Smooth muscle cell (in vitro differentiated cells): ENCODE data around the gene KRTAP17-1. TPM values are rescaled to one million over a fixed set of nuclear protein-coding genes. Genes with fewer than 3 reads are reported as not detected.
"Not testable (repeated sequence)": the region's sequence is repeated elsewhere in the genome, so short reads cannot be mapped to it uniquely, and the experiment has no call there.

ENCODE experiments used
- DNase-seq: peaks from one replicate; lab custom pipeline; 2025; ENCODE audit not compliant: unreplicated experiment; lab: John Stamatoyannopoulos, UW
- H2AFZ ChIP-seq: fragments of 200-600 bp; sonication (generic); 2 replicates; pipeline ENCODE4 v1.6.0; 2016; ENCODE audit warnings: antibody characterized with exemption, low read depth, mild to moderate bottlenecking
- H3F3A ChIP-seq: fragments of 200-600 bp; sonication (generic); 2 replicates; pipeline ENCODE4 v1.6.0; 2017; ENCODE audit warnings: antibody characterized with exemption, low read depth
- H3K27ac ChIP-seq: fragments of 200-600 bp; sonication (generic); 2 replicates; pipeline ENCODE4 v1.5.1; 2016; ENCODE audit warnings: low read depth, mild to moderate bottlenecking
- H3K27me3 ChIP-seq: fragments of 200-600 bp; sonication (generic); 2 replicates; pipeline ENCODE4 v1.6.1; 2016; ENCODE audit warnings: low read depth, mild to moderate bottlenecking
- H3K36me3 ChIP-seq: fragments of 200-600 bp; sonication (generic); 2 replicates; pipeline ENCODE4 v1.5.1; 2016; ENCODE audit warnings: low read depth
- H3K4me1 ChIP-seq: fragments of 200-600 bp; sonication (generic); 2 replicates; pipeline ENCODE4 v1.5.1; 2016; ENCODE audit warnings: low read depth
- H3K4me2 ChIP-seq: fragments of 200-600 bp; sonication (generic); 2 replicates; pipeline ENCODE4 v1.6.0; 2016; ENCODE audit warnings: mild to moderate bottlenecking
- H3K4me3 ChIP-seq: fragments of 200-600 bp; sonication (generic); 2 replicates; pipeline ENCODE4 v1.5.1; 2016; ENCODE audit warnings: mild to moderate bottlenecking
- H3K79me2 ChIP-seq: fragments of 200-600 bp; sonication (generic); 2 replicates; pipeline ENCODE4 v1.6.0; 2016; ENCODE audit warnings: low read depth, mild to moderate bottlenecking
- H3K9ac ChIP-seq: fragments of 200-600 bp; sonication (generic); 2 replicates; pipeline ENCODE4 v1.6.0; 2016; ENCODE audit warnings: low read depth
- H3K9me3 ChIP-seq: fragments of 200-600 bp; sonication (generic); replicated peaks from 2 replicates; pipeline ENCODE4 v1.5.1; 2016; ENCODE audit warnings: low read depth
- H4K20me1 ChIP-seq: fragments of 200-600 bp; sonication (generic); 2 replicates; pipeline ENCODE4 v1.6.0; 2016; ENCODE audit warnings: low read depth
- WGBS: methylation state at CpG from one replicate; pipeline ENCODE4 v1.1.7; 2016; ENCODE audit warnings: low lambda C conversion rate; 5-methylcytosine and 5-hydroxymethylcytosine counted together
- polyA plus RNA-seq: library from polyadenylated mRNA; unstranded; fragments of >200 nt; fragmentation: Nextera tagmentation; extraction: Ambion mirVana; gene quantifications from 2 replicates; pipeline ENCODE4 v1.2.1, GENCODE V29; 2016
- total RNA-seq: library from RNA; depleted of rRNA; stranded (reverse); fragments of >200 nt; gene quantifications from 2 replicates; pipeline ENCODE4 v1.2.3, GENCODE V29; 2014
- TF ChIP-seq, protein P1 (sequence below): fragments of 200-600 bp; sonication (generic); IDR thresholded peaks from 2 replicates; pipeline ENCODE4 v1.5.1; 2017; ENCODE audit warnings: borderline replicate concordance, mild to moderate bottlenecking, antibody characterized with exemption; ENCODE audit not compliant: insufficient read depth, poor library complexity, severe bottlenecking

Gene KRTAP17-1
- total and polyA plus RNA-seq, 2 experiments from 2014 or later, result not detected

- Histone ChIP-seq H3K4me2 (no peak overlapping the region), H3K27ac (no peak overlapping the region), H3K9me3 (no peaks in the 10 kb centered on the region), H2AFZ (no peak overlapping the region), H3K27me3 (no peaks in the 10 kb centered on the region), H3K36me3 (no peaks in the 10 kb centered on the region), H3K4me1 (no peaks in the 10 kb centered on the region), H3K4me3 (no peak overlapping the region), H3F3A (no peaks in the 10 kb centered on the region), H4K20me1 (no peaks in the 10 kb centered on the region), H3K9ac (no peak overlapping the region), H3K79me2 (no peaks in the 10 kb centered on the region)
- TF ChIP-seq, protein P1, sequence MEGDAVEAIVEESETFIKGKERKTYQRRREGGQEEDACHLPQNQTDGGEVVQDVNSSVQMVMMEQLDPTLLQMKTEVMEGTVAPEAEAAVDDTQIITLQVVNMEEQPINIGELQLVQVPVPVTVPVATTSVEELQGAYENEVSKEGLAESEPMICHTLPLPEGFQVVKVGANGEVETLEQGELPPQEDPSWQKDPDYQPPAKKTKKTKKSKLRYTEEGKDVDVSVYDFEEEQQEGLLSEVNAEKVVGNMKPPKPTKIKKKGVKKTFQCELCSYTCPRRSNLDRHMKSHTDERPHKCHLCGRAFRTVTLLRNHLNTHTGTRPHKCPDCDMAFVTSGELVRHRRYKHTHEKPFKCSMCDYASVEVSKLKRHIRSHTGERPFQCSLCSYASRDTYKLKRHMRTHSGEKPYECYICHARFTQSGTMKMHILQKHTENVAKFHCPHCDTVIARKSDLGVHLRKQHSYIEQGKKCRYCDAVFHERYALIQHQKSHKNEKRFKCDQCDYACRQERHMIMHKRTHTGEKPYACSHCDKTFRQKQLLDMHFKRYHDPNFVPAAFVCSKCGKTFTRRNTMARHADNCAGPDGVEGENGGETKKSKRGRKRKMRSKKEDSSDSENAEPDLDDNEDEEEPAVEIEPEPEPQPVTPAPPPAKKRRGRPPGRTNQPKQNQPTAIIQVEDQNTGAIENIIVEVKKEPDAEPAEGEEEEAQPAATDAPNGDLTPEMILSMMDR, result no peak
- 95% methylated on average over 4 of the region's 4 CpGs for WGBS
- DNase-seq, result no peak
These were observed 39.0 kb upstream of the KRTAP17-1 start for GRCh38 chr17:41354536-41354935.

DNA sequence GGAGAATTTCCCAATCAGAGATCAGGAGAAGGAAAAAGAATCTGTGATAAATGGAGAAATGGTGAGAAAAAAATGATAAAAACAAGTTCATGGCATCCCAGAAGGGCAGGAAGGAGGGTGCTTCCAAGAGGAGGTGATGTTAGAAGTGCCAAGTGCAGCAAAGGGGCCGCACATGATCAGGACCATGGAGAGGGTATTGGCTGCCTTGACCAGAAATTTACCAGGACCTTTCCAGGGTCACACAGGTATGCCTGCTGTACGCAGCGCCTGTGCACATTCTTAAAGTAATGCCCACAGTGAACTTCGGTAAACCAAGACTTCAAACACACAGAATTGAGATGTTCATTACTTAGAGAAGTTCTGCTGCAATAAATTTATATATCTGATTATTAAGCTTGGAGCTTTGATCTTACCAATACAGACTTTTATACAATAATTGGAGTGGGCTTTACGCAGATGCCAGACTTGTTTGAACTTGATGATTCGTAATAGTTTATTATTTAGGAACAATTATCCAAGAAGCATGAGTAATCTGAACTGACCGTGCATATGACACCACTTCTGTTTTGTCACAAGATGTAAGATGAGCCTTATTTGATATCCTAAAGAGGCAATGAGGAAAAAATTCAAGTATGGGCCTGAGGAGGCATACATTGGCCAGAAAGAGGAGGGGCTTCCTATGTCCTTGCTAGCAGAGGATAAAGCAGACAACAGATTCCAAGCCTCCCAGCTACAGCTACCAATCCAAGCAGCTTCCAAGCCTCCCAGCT lies 37.3 kb upstream of the KRTAP17-1 start:
- 79% methylated on average over 7 of the region's 7 CpGs for WGBS

DNA sequence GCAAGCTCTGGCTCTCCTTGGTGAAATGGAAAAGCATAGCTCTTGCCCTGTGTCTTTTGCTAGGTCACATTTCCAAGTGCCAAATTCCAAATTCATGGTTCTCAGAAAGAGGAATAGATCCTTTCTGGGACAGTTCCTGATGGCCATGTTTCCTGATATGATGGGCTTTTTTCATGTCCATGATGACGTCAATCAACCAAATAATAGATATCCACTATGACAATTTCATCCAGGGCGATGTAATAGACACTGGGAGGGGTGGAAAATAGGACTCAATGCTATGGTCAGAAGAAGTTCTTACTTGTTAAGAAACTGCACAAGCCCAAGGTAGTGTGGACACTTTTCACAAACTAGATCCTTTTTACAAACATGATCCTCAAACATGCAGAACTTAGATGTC lies 35.7 kb upstream of the KRTAP17-1 start:
- Histone ChIP-seq H3F3A (no peaks in the 10 kb centered on the region), H3K4me2 (no peak overlapping the region), H3K27me3 (no peaks in the 10 kb centered on the region), H2AFZ (no peak overlapping the region), H3K36me3 (no peaks in the 10 kb centered on the region), H3K4me3 (no peak overlapping the region), H3K4me1 (no peaks in the 10 kb centered on the region), H3K9ac (no peak overlapping the region), H3K27ac (no peak overlapping the region), H3K79me2 (no peaks in the 10 kb centered on the region), H3K9me3 (no peaks in the 10 kb centered on the region), H4K20me1 (no peaks in the 10 kb centered on the region)
- no peak for DNase-seq
- TF ChIP-seq, protein P1, result no peak
- WGBS, result 86% methylated on average over 2 of the region's 2 CpGs

More for the DNA sequence above, 37.3 kb upstream of the KRTAP17-1 start:
- Histone ChIP-seq H3K9ac (no peak overlapping the region), H3K79me2 (no peaks in the 10 kb centered on the region), H3K36me3 (no peaks in the 10 kb centered on the region), H2AFZ (no peak overlapping the region), H3K4me3 (no peak overlapping the region), H3K9me3 (no peaks in the 10 kb centered on the region), H4K20me1 (no peaks in the 10 kb centered on the region), H3K4me1 (no peaks in the 10 kb centered on the region), H3K27ac (no peak overlapping the region), H3F3A (no peaks in the 10 kb centered on the region), H3K4me2 (no peak overlapping the region), H3K27me3 (no peaks in the 10 kb centered on the region)
- TF ChIP-seq, protein P1, result no peak
- no peak for DNase-seq

DNA sequence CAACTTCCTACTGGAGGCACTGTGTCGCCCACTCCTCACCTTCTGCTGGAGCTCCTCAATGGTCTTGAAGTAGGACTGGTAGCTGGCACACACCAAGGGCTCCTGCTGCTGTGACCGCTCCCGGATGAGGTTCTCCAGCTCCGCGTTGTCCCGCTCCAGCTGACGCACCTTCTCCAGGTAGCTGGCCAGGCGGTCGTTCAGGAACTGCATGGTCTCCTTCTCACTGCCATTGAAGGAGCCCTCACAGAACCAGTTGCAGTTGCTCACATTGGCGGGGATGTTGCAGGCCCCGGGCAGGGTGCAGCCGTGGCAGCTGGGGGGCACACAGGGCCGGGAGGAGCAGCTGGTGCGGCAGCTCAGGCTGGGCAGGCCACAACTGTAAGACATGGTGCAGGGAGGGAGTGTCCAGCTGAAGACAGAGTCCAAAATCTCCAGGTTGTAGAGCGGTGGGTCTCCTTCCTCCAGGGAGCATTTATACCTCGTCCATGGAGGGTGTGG lies 34.9 kb upstream of the KRTAP17-1 start, which contains the start of gene KRT33A:
TSS of gene KRT33A (minus strand) at position 448 of the 498 bp plus-strand sequence. CDS start at position 387, 61 bp downstream.
- H2AFZ ChIP-seq, H3K9ac ChIP-seq, H3K9me3 ChIP-seq, DNase-seq, H3K4me1 ChIP-seq, H3K4me3 ChIP-seq, H3K27me3 ChIP-seq, H3K27ac ChIP-seq, H3K79me2 ChIP-seq, H3F3A ChIP-seq, H4K20me1 ChIP-seq, H3K4me2 ChIP-seq, H3K36me3 ChIP-seq: not testable (repeated sequence)
- WGBS, result 91% methylated on average over 16 of the region's 16 CpGs
